NCI-H748 treated with DMSO at 0.1 percent for 48 hours (cell line): Measurements from ENCODE around the gene SPEM3.
"Not testable (repeated sequence)": the region's sequence is repeated elsewhere in the genome, so short reads cannot be mapped to it uniquely, and the experiment has no call there.

Experiments used
- DNase-seq: peaks from one replicate; lab custom pipeline; 2025; lab: John Stamatoyannopoulos, UW

Gene SPEM3

DNA sequence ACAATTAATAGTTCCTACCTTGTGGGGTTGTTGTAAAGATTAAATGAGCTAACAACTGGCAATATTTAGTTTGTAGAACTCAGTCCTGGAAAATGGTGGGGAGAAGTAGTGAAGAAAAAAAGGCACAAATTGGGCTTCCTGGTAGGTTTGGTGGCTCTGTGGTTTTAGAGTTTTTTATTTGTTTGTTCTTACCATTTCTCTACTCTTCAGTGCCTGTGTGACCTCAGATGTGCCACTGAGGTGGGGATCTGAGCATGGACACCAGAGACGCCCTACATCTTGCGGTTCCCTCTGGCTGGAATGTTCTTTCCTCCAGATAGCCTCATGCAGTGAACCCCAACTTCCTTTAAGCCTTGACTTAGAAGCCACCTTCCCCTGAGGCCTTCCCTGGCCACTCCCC is 43.1 kb downstream of the SPEM3 start:
- DNase-seq: no peak

- DNase-seq: not testable (repeated sequence)
These were observed 46.1 kb downstream of the SPEM3 start for GRCh38 chr17:7474767-7475166.

DNA sequence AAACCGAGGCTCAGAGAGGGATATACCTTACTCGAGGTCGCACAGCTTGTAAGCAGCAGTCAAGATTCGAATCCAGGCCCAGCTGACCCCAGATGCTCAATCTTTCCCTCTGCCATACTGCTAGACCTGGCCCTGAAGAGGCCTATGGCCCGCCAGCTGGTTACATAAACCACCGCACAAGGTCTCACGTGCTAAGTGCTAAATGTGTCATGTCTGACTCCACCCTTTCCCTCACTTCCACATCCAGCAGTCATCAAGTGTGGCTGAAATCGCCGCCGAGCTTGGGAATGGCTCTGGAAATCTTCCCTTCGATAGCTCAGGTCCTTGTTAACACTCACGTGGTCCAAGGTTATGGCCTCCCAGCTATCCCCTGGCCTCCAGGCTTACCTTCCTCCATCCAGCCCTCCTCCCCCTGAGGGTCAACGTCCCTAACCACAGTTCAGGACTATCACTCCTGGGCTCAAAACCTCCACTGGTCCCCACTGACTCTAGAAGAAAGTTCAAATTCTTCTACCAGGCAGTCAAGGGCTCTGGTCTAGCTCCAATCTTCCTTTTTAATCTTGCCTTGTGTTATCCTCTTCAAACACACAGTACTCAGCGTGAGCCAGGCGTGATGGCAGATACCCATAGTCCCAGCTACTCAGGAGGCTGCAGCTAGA is 47.2 kb downstream of the SPEM3 start:
- no peak for DNase-seq

DNA sequence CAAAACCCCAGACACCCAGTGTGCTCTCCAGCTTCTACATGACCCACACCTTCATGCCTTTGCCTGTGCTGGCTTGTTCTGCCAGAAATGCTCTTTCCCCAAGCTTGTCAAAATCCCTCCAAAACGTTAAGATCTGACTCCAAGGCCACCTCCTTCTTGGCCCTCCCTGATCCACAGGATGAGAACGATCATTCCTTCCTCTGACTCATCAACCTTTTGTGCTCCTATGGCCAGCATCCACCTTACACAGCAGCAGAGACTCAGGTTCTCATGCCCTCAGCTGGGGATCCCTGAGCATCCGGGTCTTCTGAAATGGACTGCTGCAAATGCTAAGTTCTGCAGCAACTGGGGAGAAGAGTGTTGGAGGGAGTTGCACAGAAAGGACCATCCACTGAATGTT is 47.8 kb downstream of the SPEM3 start:
- DNase-seq: no peak

DNA sequence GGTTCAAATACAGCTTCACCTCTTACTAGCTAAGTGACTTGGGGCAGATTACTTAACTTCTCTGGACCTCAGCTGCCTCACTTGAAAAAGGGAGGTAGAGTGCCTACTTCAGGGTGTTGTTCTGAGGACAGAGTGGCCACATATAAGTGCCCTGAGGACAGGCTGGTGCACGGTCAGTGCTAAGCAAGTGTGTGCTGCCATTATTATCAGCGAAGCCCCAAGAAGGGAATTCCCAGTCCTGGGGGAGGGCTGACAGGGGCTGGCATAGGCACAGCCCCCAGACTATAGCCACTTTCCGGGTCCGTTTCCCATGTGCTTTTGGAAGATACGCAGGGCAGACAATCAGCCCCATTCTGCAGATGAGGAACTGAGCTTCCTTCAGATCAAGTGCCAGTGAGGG is 48.3 kb downstream of the SPEM3 start:
- no peak for DNase-seq

GRCh38 chr17:7477392-7478275 is 49.0 kb downstream of the SPEM3 start:
- DNase-seq: no peak

- no peak for DNase-seq
These were observed 49.9 kb downstream of the SPEM3 start for GRCh38 chr17:7478276-7479212.

DNA sequence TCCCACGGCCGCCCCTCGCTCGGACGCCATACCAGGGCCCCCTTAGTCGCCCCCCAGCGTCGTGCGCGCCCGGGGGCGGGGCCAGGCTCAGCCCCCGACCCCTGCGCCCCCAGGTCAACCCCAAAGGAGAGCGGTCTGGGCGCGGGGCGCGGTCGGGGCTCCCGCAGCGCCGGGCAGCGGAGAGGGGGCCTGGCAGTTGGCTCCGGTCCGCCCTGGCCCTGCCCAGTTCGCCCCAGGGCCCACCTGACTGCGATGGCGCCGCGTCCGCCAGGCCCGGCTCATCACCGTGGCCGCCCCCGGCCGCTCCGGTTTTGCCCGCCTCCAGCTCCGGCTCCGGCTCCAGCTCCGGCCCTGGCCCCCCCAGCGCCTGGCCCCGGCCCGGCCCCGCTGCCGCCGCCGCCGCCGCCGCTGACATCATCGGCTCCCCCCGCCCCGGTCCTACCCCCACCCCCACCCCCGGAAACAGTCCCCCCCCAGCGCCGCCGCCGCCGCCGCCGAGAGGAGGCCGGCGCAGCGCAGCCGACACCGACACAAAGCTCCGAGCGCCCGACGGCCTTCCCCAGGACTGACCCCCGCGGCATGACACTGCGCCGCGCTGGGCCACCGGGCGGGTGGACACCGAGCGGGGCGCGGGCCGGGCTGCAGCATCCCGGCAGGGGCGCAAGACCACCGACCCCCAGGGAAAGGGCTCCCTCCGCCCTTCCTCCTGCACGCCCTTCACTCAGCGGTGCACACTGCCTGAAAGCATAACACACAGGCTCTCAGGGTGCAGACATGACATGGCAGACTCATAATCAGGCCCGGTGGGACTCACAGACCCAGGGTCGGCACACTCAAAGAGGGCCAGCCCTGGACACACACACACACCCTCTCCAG is 50.8 kb downstream of the SPEM3 start, which contains the start of gene ZBTB4:
Gene ZBTB4 (minus strand): TSS at position 419 of the 876 bp plus-strand sequence. CDS start 12,830 bp downstream, outside the sequence.
- DNase-seq: no peak

- DNase-seq: no peak
These were observed 51.4 kb downstream of the SPEM3 start for GRCh38 chr17:7480089-7480384.

- DNase-seq: not testable (repeated sequence)
These were observed 52.6 kb downstream of the SPEM3 start, which contains the start of gene SLC35G6 for GRCh38 chr17:7481275-7481674. TSS of gene SLC35G6 (plus strand) at chr17:7481446. CDS start at chr17:7481517, 71 bp downstream.

DNA sequence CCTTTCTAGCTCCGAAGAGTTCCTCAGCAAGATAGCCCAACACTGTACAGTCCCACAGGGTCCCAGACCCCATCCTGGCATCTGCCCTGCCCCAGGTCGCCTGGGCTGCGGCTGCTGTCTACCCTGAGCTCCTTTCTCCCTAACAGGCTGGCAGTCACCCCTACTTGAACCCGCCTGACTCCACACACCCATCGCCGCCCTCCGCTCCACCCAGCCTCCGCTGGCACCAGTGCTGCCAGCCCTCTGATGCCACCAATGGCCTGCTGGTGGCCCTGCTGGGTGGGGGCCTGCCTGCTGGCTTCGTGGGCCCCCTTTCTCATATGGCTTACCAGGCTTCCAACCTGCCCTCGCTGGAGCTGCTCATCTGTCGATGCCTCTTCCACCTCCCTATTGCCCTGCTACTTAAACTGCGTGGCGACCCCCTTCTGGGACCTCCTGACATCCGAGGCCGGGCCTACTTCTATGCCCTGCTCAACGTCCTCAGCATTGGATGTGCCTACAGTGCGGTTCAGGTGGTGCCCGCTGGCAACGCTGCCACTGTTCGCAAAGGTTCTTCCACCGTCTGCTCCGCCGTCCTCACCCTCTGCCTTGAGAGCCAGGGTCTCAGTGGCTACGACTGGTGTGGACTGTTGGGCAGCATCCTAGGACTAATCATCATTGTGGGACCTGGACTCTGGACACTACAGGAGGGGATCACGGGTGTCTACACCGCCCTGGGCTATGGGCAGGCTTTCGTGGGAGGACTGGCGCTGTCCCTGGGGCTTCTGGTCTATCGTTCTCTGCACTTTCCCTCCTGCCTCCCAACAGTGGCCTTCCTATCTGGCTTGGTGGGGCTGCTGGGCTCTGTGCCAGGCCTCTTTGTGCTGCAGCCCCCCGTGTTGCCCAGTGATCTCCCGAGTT is 53.4 kb downstream of the SPEM3 start:
- DNase-seq: not testable (repeated sequence)
